ENCODE data around the gene NUP58.

DNA sequence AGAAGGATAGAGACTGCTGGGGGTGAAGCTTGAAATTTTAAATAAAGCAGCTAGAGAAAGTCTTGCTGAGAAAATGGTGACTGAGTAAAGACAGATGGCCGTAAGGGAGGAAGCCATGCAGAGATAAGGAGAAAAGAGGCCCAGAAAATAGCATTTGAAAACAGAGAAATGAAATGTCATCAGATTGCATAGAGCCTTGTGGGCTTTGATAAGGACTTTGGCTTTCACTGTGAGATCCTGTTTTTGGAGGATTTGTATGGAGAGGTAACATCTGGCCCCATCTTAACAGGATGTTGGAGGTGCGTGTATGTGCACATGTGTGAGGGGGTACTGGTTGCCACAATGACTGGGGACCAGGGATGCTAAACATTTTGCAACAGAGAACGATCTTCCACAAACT lies 50.8 kb downstream of the NUP58 start:
- TF ChIP-seq, protein P1, sequence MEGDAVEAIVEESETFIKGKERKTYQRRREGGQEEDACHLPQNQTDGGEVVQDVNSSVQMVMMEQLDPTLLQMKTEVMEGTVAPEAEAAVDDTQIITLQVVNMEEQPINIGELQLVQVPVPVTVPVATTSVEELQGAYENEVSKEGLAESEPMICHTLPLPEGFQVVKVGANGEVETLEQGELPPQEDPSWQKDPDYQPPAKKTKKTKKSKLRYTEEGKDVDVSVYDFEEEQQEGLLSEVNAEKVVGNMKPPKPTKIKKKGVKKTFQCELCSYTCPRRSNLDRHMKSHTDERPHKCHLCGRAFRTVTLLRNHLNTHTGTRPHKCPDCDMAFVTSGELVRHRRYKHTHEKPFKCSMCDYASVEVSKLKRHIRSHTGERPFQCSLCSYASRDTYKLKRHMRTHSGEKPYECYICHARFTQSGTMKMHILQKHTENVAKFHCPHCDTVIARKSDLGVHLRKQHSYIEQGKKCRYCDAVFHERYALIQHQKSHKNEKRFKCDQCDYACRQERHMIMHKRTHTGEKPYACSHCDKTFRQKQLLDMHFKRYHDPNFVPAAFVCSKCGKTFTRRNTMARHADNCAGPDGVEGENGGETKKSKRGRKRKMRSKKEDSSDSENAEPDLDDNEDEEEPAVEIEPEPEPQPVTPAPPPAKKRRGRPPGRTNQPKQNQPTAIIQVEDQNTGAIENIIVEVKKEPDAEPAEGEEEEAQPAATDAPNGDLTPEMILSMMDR (IDR thresholded peaks at IDR 0.05): no peak
- no peak for TF ChIP-seq POLR2A (IDR thresholded peaks at IDR 0.05)

Data from Peyer's patch (tissue), 4 donors.